GM12878 (cell line): ENCODE results near the gene ERN1. TPM values are rescaled to one million over a fixed set of nuclear protein-coding genes. Genes with fewer than 3 reads are reported as not detected.

Source experiments
- ATAC-seq: fragments of 200-7000 bp; cut with Tn5 transposase; 3 replicates; pipeline ENCODE4 v1.9.1; 2020; ENCODE audit warnings: mild to moderate bottlenecking, moderate library complexity
- BruUV-seq: library from RNA; stranded (reverse); fragments of 400-500 nt; replicated peaks from 2 replicates; lab custom pipeline; 2021; lab: Mats Ljungman, UMichigan
- CTCF ChIA-PET: fragments of 300-600 bp; sonication (Branson Sonifier 250); formaldehyde crosslinking; extraction: SDS; loops from one replicate; lab custom pipeline; 2021; ENCODE audit warnings: inconsistent platforms; lab: Yijun Ruan, JAX
- POLR2A ChIA-PET: fragments of 350-600 bp; formaldehyde crosslinking; extraction: SDS; loops from one replicate; lab custom pipeline; 2021; ENCODE audit warnings: inconsistent platforms; lab: Charles Lee
- RAD21 ChIA-PET: fragments of 300-600 bp; sonication (Branson Sonifier 250); formaldehyde crosslinking; loops from one replicate; lab custom pipeline; 2023; ENCODE audit warnings: antibody characterized with exemption; ENCODE audit not compliant: unreplicated experiment; lab: Charles Lee
- SMC1A ChIA-PET: fragments of 300-600 bp; sonication (Branson Sonifier 250); formaldehyde crosslinking; loops from one replicate; lab custom pipeline; 2023; ENCODE audit not compliant: unreplicated experiment, uncharacterized antibody; lab: Charles Lee
- DNase-seq: peaks from one replicate; pipeline ENCODE4 v3.0.0-alpha.2; 2011; ENCODE audit warnings: low read depth, low spot score
- FAIRE-seq: peaks from 3 replicates; lab custom pipeline; 2011; peaks lifted over from hg19 to GRCh38; lab: Jason Lieb, UNC
- H2AFZ ChIP-seq: 2 replicates; pipeline ENCODE4 v1.6.0; 2011; ENCODE audit warnings: low read depth, low read length, control low read depth; ENCODE audit not compliant: control insufficient read depth
- H3K27ac ChIP-seq: 2 replicates; pipeline ENCODE4 v1.5.1; 2011; ENCODE audit warnings: control low read depth; ENCODE audit not compliant: control insufficient read depth, insufficient read depth
- H3K27me3 ChIP-seq, 2 experiments: replicated peaks in 1 of 2; 2 replicates each; pipeline versions ENCODE4 v1.6.0 to v1.6.1; 2011; ENCODE audit warnings: low read length in 1 of 2; ENCODE audit not compliant: control insufficient read depth in 2 of 2, insufficient read depth in 2 of 2
- H3K36me3 ChIP-seq, 2 experiments: 2 replicates each; pipeline ENCODE4 v1.5.1; 2011; ENCODE audit warnings: low read length in 1 of 2; ENCODE audit not compliant: control insufficient read depth in 2 of 2, insufficient read depth in 2 of 2
- H3K4me1 ChIP-seq: 2 replicates; pipeline ENCODE4 v1.6.1; 2011; ENCODE audit warnings: mild to moderate bottlenecking, low read length, moderate library complexity, mixed read lengths; ENCODE audit not compliant: control insufficient read depth, insufficient read depth
- H3K4me2 ChIP-seq: 2 replicates; pipeline ENCODE4 v1.6.0; 2011; ENCODE audit warnings: control low read depth; ENCODE audit not compliant: control insufficient read depth, insufficient read depth
- H3K4me3 ChIP-seq: fragments of 200-600 bp; sonication (generic); 2 replicates; pipeline ENCODE4 v1.5.1; 2016
- H3K79me2 ChIP-seq: 2 replicates; pipeline ENCODE4 v1.6.0; 2011; ENCODE audit warnings: low read length; ENCODE audit not compliant: control insufficient read depth, insufficient read depth
- H3K9ac ChIP-seq: 2 replicates; pipeline ENCODE4 v1.8.0; 2011; ENCODE audit warnings: low read length, control low read depth, mixed read lengths; ENCODE audit not compliant: control insufficient read depth, insufficient read depth
- H3K9me3 ChIP-seq: replicated peaks from 3 replicates; pipeline ENCODE4 v1.5.1; 2011; ENCODE audit warnings: mild to moderate bottlenecking, low read length; ENCODE audit not compliant: control insufficient read depth, insufficient read depth
- H4K20me1 ChIP-seq: 2 replicates; pipeline ENCODE4 v1.6.0; 2011; ENCODE audit not compliant: control insufficient read depth, insufficient read depth
- BMI1 ChIP-seq: fragments of 450-650 bp; IDR thresholded peaks from 2 replicates; pipeline ENCODE4 v1.6.1; 2016; ENCODE audit warnings: mild to moderate bottlenecking, moderate library complexity, borderline replicate concordance
- EED ChIP-seq: sonication (generic); IDR thresholded peaks from 2 replicates; pipeline ENCODE4 v1.6.1; 2016; ENCODE audit warnings: antibody characterized with exemption, low read depth
- FOXM1 ChIP-seq: IDR thresholded peaks from 2 replicates; pipeline ENCODE4 v1.6.1; 2012; ENCODE audit warnings: low read depth, mild to moderate bottlenecking, inconsistent platforms, low read length, moderate library complexity
- IKZF2 ChIP-seq, 2 experiments: fragments of 450-650 bp; IDR thresholded peaks; 2 replicates each; pipeline ENCODE4 v1.6.1; 2017; ENCODE audit warnings: mild to moderate bottlenecking in 2 of 2, moderate library complexity in 2 of 2
- JUNB ChIP-seq: IDR thresholded peaks from 2 replicates; pipeline ENCODE4 v1.6.1; 2016; ENCODE audit warnings: antibody characterized with exemption, mild to moderate bottlenecking
- KLF5 ChIP-seq: fragments of 450-650 bp; IDR thresholded peaks from 2 replicates; pipeline ENCODE4 v1.6.1; 2014; ENCODE audit warnings: mild to moderate bottlenecking; ENCODE audit not compliant: partially characterized antibody
- MEF2A ChIP-seq: IDR thresholded peaks from 2 replicates; pipeline ENCODE4 v1.6.1; 2011; ENCODE audit warnings: low read depth, mild to moderate bottlenecking, low read length, moderate library complexity; ENCODE audit not compliant: insufficient read depth
- NR2F1 ChIP-seq: fragments of 450-650 bp; conservative IDR thresholded peaks from 2 replicates; pipeline ENCODE4 v1.6.1; 2017; ENCODE audit warnings: mild to moderate bottlenecking
- RB1 ChIP-seq: fragments of 450-650 bp; formaldehyde crosslinking; IDR thresholded peaks from 2 replicates; pipeline ENCODE4 v1.6.1; 2017; ENCODE audit warnings: mild to moderate bottlenecking, borderline replicate concordance
- RBBP5 ChIP-seq: fragments of 200-600 bp; sonication (generic); conservative IDR thresholded peaks from 2 replicates; pipeline ENCODE4 v1.6.1; 2016
- REST ChIP-seq: IDR thresholded peaks from 2 replicates; pipeline ENCODE4 v1.6.1; 2012; ENCODE audit warnings: mild to moderate bottlenecking, low read depth, low read length
- RFX5 ChIP-seq: IDR thresholded peaks from 2 replicates; pipeline ENCODE4 v1.6.1; 2011; ENCODE audit warnings: low read depth, low read length, improper control_type of control experiment
- SMAD1 ChIP-seq: fragments of 450-650 bp; IDR thresholded peaks from 2 replicates; pipeline ENCODE4 v1.6.1; 2018; ENCODE audit warnings: mild to moderate bottlenecking, low read depth; ENCODE audit not compliant: partially characterized antibody
- SMAD5 ChIP-seq: IDR thresholded peaks from 2 replicates; pipeline ENCODE4 v1.6.1; 2016; ENCODE audit warnings: antibody characterized with exemption, low read depth
- STAT3 ChIP-seq: IDR thresholded peaks from 2 replicates; pipeline ENCODE4 v1.6.1; 2011; ENCODE audit warnings: low read depth, low read length, improper control_type of control experiment
- TARDBP ChIP-seq: IDR thresholded peaks from 2 replicates; pipeline ENCODE4 v1.6.1; 2016; ENCODE audit warnings: borderline replicate concordance
- TCF3 ChIP-seq: IDR thresholded peaks from 2 replicates; pipeline ENCODE4 v1.6.1; 2012; ENCODE audit warnings: low read depth, mild to moderate bottlenecking, low read length, borderline replicate concordance; ENCODE audit not compliant: insufficient read depth
- WGBS: methylation state at CpG from one replicate; pipeline ENCODE4 v1.1.6; 2016; ENCODE audit warnings: low lambda C conversion rate; ENCODE audit not compliant: insufficient replicate concordance, insufficient coverage; ENCODE audit errors: missing lambda C conversion rate; 5-methylcytosine and 5-hydroxymethylcytosine counted together
- in situ Hi-C: fragments of 300-500 bp; cut with MboI; formaldehyde crosslinking; loops from 9 replicates; pipeline ENCODE4 v1.14.3; 2018; ENCODE audit warnings: mixed read lengths
- intact Hi-C: fragments of 100-400 bp; cut with micrococcal nuclease; formaldehyde crosslinking; loops from one replicate; pipeline ENCODE4 v1.14.2; 2022; ENCODE audit not compliant: unreplicated experiment
- polyA plus RNA-seq, 11 experiments: library from polyadenylated mRNA; depleted of rRNA in 4 of 11; unstranded in 6 of 11; stranded (reverse) in 5 of 11; fragments of >200 nt; fragmentation: Nextera tagmentation in 4 of 11; fragmentation: Illumina TruSeq in 1 of 11; extraction: Ambion mirVana in 4 of 11; extraction: Trizol in 1 of 11; gene quantifications; 1 replicate in 1 of 11; 2 replicates in 10 of 11; pipeline versions ENCODE4 v1.2.1 to v1.2.3, GENCODE V29; 2011 to 2016; ENCODE audit warnings: inconsistent platforms in 2 of 11, missing spikeins in 2 of 11, low read depth in 1 of 11
- total RNA-seq, 4 experiments: library from RNA; depleted of rRNA in 3 of 4; stranded (reverse); fragments of >200 nt in 3 of 4; fragmentation: Illumina TruSeq in 1 of 4; extraction: Trizol in 1 of 4; gene quantifications; 2 replicates each; pipeline versions ENCODE4 v1.2.1 to v1.2.3, GENCODE V29; 2013 to 2021
- TF ChIP-seq, protein P1 (sequence below): fragments of 450-650 bp; IDR thresholded peaks from 2 replicates; pipeline ENCODE4 v1.6.1; 2017; ENCODE audit warnings: borderline replicate concordance
- TF ChIP-seq, protein P2 (sequence below): IDR thresholded peaks from 2 replicates; pipeline ENCODE4 v1.6.1; 2011; ENCODE audit warnings: mild to moderate bottlenecking, low read depth, low read length, moderate library complexity; ENCODE audit not compliant: insufficient replicate concordance

ERN1 gene
- total and polyA plus RNA-seq, 10 of the 15 experiments (the other 5 are each of a cell fraction or from before 2014, with no cell fraction given): 2.6 to 19.2 (median 7.6) TPM

DNA sequence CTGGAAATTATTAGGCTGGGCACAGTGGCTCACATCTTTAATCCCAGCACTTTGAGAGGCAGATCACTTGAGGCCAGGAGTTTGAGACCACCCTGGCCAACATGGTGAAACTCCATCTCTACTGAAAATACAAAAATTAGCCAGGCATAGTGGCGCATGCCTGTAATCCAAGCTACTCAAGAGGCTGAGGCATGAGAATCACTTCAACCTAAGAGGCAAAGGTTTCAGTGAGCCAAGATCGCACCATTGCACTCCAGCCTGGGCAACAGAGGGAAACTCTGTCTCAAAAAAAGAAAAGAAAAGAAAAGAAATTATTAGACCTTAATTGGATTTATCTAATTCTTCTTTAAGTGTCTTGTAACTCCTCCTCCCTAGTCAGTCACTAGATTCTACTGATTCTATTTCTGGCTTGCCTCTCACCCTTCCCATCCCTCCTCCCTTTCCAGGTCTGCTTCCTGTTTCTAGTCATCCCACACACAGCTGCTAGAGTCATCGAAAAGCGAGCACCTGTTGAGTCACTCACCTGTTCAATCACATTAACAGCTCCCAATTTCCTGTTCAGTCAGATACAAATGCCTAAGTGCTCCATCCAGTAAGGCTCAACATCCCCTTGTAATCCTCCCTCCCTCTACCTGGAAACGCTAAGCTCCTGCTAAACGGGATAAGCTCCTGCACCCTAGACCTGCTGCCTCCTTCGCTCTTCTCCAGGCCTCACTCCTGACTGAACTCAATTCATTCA is 34.6 kb downstream of the ERN1 start:
- ChIA-PET POLR2A (no interaction called here), CTCF (interaction anchor here (1.0 to 1.1 kb wide), 2 partner anchors 21 to 64 kb away, joined by 3 read pairs; no protein-coding TSS in a partner anchor), SMC1A (interaction anchor here (0.9 to 1.0 kb wide), 2 partner anchors 65 to 187 kb away, joined by 3 read pairs; no protein-coding TSS in a partner anchor), RAD21 (interaction anchor here (0.7 to 1.1 kb wide), 2 partner anchors 21 to 38 kb away, joined by 3 read pairs; no protein-coding TSS in a partner anchor)
- intact Hi-C loops: no loop called here
- no peaks in the 10 kb centered on the region for H4K20me1 ChIP-seq
- H3K9ac ChIP-seq: no peak overlapping the region
- no peak overlapping the region for H3K4me3 ChIP-seq
- ATAC-seq (no peak), FAIRE-seq (no peak), DNase-seq (no peak)
- H3K4me1 ChIP-seq: peaks cover 41% of the 10 kb centered on the region
- H3K36me3 ChIP-seq: peaks cover 0 to 11% of the 10 kb centered on the region in 2 experiments; a peak in 1 of 4 replicates
- H3K27ac ChIP-seq: no peak overlapping the region
- H3K27me3 ChIP-seq: no peaks in the 10 kb centered on the region
- H3K9me3 ChIP-seq: no peaks in the 10 kb centered on the region
- no TSS peak for BruUV-seq
- H3K79me2 ChIP-seq: no peaks in the 10 kb centered on the region; the same call in none of the 2 replicates
- 78% methylated on average over 7 of the region's 7 CpGs for WGBS
- H2AFZ ChIP-seq: no peak overlapping the region
- no peak overlapping the region for H3K4me2 ChIP-seq
- in situ Hi-C loops: no loop called here
- TF ChIP-seq RBBP5: no peak
- no peak for TF ChIP-seq SMAD5
- TF ChIP-seq JUNB: no peak
- TF ChIP-seq KLF5: no peak
- TF ChIP-seq, protein P1, sequence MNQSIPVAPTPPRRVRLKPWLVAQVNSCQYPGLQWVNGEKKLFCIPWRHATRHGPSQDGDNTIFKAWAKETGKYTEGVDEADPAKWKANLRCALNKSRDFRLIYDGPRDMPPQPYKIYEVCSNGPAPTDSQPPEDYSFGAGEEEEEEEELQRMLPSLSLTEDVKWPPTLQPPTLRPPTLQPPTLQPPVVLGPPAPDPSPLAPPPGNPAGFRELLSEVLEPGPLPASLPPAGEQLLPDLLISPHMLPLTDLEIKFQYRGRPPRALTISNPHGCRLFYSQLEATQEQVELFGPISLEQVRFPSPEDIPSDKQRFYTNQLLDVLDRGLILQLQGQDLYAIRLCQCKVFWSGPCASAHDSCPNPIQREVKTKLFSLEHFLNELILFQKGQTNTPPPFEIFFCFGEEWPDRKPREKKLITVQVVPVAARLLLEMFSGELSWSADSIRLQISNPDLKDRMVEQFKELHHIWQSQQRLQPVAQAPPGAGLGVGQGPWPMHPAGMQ: no peak
- TF ChIP-seq FOXM1: no peak
- no peak for TF ChIP-seq SMAD1
- TF ChIP-seq EED: peak; percentile 79
- no peak for TF ChIP-seq REST
- TF ChIP-seq, protein P2, sequence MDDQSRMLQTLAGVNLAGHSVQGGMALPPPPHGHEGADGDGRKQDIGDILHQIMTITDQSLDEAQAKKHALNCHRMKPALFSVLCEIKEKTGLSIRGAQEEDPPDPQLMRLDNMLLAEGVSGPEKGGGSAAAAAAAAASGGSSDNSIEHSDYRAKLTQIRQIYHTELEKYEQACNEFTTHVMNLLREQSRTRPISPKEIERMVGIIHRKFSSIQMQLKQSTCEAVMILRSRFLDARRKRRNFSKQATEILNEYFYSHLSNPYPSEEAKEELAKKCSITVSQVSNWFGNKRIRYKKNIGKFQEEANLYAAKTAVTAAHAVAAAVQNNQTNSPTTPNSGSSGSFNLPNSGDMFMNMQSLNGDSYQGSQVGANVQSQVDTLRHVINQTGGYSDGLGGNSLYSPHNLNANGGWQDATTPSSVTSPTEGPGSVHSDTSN: no peak
- 0 out of 2 replicates have a peak, but pooled peaks have one; percentile 28 for TF ChIP-seq TCF3
- TF ChIP-seq IKZF2 (IDR thresholded peaks at IDR 0.05): 0 out of 4 replicates have a peak, but pooled peaks of 1 of the 2 experiments have one; percentile 19
- peak; percentile 62; the same call in 1 of the 2 replicates for TF ChIP-seq MEF2A
- no peak for TF ChIP-seq TARDBP
- TF ChIP-seq RB1: no peak
- no peak for TF ChIP-seq NR2F1
- no peak for TF ChIP-seq BMI1
- no peak for TF ChIP-seq STAT3
- TF ChIP-seq RFX5: no peak
